Measurements from ENCODE around the gene MIER2.

The MIER2 gene

GRCh38 chr19:329876-330275 lies 14.7 kb downstream of the MIER2 start:
- no peak for DNase-seq (ENCODE audit: low spot score)

- DNase-seq (ENCODE audit: low spot score): no peak
Observed at GRCh38 chr19:328025-328505, 16.5 kb downstream of the MIER2 start.

DNA sequence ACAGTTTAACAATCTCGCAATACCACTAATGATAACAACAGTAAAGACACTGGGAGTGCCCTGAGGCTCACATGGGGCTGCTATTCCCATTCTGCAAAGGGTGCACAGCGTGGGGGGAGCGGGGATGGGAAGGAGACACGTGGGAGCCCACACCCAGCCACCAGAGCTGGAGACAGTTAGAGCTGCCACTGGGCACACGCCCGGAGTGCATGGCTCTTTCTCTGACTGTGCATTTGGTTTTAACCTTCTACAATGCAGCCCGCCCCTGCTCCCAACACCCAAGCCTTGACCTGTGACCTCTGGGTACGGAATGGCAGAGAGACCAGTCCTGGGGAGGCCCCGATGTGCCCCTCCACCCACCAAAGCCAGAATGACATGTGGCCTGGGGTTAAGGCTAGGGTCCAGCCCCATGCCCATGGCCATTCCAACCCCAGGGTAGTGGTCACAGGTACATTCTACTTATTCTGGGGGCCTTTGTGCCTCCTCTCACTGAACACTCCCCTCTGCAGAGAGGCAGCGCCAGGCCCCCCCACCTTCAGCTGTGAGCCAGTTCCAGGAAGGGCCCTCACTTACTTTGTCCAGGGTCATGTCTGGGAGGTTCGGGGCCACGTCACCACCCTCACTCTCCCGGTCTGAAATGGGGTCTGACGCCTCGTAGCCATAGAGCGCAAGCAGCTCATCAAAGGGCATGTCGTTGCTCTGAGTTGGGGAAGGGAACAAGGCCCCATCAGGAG lies 17.1 kb downstream of the MIER2 start:
- DNase-seq (ENCODE audit: low spot score): no peak

DNA sequence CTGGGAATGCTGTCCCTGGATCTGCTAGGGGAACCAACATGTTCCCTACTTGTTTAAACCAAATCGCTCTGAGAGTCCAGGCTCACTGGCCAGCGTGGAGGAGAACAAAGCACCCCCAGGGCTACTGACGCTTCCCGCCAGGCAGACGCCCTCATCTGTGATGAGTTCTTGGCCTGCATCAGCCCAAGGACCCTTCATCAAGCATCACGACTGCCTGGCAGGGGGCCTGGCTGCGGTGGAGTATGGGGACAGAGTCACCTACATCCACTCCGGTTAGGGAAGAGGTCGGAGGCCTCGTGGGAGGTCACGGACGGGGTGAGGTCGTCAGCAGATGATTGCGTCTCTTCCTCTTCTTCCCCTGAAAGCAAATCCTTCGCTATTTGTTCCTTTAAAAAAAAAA lies 17.7 kb downstream of the MIER2 start:
- DNase-seq (ENCODE audit: low spot score): no peak

- no peak for DNase-seq (ENCODE audit: low spot score)
Observed at GRCh38 chr19:325937-326565, 18.5 kb downstream of the MIER2 start.

GRCh38 chr19:325173-325936 lies 19.2 kb downstream of the MIER2 start:
- no peak for DNase-seq (ENCODE audit: low spot score)

DNA sequence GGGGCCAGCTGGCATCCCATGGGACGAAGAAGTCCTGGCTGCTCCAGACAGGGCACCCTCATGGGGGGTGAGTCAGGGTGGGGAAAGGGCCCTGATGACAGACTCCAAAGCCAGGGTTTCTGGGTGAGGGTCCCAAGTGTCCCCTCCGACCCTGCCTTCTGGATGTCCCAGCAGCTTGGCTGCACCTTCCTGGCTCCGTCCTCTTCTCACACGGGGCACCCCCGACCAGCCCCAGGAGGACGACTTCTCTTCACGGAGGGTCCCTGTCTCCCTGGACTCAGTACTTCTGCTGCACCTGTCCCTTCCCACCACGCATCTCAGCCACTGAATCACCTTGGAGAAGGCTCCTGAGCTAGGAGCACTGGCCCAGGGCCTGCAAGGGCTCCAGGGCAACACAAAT lies 19.9 kb downstream of the MIER2 start:
- no peak for DNase-seq (ENCODE audit: low spot score)

- no peak for DNase-seq (ENCODE audit: low spot score)
Observed at GRCh38 chr19:322616-323015, 22.0 kb downstream of the MIER2 start.

GRCh38 chr19:318509-318774 lies 26.2 kb downstream of the MIER2 start:
- no peak for DNase-seq (ENCODE audit: low spot score)

DNA sequence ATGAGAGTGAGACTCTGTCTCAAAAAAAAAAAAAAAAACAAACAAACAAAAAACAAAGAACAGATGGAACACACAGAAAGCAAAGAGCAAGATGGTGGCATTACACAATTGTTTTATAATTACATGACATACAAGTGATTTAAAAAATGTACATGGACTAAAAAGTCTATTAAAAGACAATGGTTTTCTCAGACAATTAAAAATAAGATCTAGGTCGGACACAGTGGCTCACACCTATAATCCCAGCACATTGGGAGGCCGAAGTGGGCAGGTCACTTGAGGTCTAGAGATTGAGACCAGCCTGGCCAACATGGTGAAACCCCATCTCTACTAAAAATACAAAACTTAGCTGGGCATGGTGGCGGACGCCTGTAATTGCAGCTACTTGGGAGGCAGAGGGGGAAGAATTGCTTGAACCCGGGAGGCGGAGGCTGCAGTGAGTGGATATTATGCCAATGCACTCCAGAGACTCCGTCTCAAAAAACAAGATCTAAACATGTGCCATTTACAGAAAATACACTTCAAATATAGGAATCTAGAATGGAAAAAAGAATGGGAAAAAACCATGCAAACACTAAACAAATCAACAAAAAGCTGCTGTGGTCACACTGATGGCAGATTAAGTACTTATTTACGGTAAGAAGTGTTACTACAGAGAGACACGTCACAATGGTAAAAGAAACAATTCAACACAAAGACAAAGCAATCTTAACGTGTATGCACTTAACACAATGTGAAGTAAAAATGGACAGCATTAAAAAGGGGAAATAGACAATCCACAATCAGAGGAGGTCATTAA lies 26.7 kb downstream of the MIER2 start:
- no peak for DNase-seq (ENCODE audit: low spot score)

DNA sequence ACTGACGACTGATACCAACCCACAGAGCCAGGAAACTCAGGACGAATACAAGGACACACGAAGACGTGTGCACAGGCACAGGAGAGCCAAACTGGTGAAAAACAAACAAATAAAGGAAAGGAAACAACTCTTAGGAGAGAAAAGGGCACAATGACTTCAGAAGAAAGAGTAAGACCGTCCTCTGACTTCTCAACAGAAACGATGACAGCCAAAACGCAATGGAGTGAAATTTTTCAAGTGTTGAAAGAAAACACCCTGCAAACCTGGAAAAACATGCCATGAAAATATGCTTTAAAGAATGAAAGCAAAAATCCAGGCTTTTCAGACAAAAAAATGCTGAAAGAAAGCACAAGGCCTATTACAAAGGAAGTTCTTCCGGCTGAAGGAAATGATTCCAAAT lies 28.8 kb downstream of the MIER2 start:
- DNase-seq (ENCODE audit: low spot score): no peak

DNA sequence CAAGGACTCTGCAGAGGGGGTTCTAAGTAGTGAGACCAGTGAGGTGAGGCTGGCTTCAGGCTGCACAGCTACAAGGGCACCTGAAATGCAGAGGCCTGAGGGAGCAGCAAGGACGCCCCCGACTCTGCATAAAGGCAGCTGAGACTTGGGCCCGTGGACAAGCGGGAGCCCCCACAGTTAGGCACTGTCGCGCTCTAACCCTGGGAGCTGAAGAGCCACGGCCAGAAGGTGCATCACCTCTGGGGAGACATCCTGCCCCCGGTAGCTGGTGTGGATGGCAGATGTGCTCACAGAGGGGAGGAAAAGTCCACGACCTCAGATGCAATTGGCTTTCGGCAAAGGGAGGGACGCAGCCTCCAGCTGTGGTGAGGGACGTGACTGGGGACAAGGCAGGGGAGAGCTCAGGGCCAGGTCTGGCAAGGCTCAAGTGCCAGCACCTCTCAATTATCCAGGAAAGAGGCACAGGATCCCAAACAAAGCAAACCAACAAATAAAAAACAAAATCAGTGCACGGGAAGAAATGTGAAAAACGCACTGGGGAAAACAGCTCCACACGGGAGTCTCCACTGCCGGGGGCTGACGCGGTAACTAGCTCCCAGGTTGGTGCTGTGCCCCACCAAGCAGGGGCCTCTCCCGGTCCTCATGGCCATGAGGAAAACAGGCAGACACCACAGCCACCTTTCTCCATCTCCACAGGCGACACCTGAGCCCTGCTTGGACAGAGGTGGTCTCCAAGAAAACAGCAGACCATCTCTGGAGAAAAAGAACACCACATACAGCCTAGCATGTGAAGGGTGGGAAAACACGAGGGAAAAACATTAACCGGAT lies 30.4 kb downstream of the MIER2 start:
- DNase-seq (ENCODE audit: low spot score): no peak

- DNase-seq (ENCODE audit: low spot score): no peak
Observed at GRCh38 chr19:313169-313987, 31.2 kb downstream of the MIER2 start.

GRCh38 chr19:311813-312261 lies 32.8 kb downstream of the MIER2 start:
- DNase-seq (ENCODE audit: low spot score): no peak

DNA sequence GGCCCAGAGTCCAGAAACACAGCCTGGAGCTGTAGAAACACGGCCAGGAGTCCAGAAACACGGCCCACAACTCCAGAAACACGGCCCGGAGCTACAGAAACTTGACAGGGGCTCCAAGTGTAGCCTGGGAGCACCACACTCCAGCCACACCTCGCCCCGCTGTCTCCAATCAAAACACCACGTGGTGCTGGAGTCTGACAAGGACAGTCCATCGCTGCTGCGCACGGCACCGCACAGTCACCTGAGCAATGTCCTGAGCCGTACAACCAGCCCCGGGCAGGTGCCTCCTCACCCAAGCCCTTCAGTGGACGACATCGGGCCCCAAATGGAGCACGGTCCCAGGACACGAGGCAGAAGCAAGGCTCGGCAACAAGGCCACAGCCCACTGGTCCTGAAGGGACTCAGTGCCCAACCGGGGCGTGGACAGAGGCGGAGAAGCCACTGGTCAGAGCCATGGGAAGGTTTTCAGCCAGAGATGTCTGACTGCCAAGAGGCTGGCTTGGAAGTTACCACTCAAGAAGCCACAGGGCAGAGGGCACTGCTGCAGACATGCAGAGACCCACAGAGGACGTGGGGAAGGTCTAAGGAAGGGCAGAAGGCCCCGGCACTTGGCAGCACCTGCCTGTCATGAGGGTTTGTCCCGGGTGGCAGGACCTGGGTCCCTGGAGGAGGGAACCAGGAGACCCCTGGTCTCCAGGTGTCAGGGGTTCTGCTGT lies 33.7 kb downstream of the MIER2 start:
- DNase-seq (ENCODE audit: low spot score): no peak

DNA sequence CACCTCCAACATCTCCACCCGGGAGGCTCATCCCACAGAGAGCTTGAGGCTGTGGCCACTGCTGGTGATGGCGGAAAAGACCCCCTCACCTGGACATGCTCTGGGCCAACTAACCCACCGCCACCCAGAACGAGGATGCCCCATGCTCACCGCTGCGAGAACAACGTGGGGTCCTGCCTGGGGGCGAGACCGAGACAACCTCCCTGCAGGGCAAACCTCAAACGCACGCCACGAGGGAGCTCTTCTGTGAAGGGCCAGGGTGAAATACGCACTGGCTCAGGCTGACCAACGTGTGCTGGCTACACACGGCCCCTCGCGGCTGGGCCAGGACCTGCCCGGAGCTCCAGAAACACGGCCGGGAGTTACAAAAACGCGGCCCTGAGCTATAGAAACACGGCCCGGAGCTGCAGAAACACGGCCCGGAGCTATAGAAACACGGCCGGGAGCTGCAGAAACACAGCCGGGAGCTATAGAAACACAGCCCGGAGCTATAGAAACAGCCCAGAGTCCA lies 34.4 kb downstream of the MIER2 start:
- DNase-seq (ENCODE audit: low spot score): no peak

- DNase-seq (ENCODE audit: low spot score): no peak
Observed at GRCh38 chr19:309206-309565, 35.4 kb downstream of the MIER2 start.

GRCh38 chr19:308471-309205 lies 36.0 kb downstream of the MIER2 start:
- no peak for DNase-seq (ENCODE audit: low spot score)

DNA sequence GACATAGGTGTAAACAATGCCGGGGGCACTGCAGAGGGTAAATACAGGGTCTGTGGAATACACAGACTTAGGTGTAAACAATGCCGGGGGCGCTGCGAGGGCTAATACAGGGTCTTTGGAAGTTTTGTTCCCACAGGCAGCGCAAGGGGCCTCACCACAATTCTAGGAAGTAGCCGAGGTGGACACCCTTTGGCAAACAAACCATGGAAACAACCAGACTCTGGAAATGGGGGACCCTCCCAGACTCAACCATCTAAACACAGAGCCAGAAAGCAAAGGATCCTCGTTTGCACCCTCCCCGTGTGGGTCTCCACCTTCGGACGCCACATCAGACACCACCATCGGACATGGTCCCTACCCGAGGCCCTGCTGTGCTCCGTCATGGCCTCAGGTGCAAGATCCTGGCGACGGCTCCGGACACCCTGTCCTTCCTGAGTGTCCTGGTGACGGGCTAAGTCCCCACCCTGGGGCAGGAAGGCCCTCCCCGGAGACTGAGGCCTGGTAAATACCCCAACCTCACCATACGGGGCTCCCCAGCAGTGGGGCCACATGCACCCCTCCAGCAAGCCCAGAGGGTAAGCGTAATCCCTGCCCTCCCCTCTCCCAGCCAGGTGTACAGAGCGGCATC lies 36.7 kb downstream of the MIER2 start:
- no peak for DNase-seq (ENCODE audit: low spot score)

Data from hepatic stellate cell (primary cell).